Amniotic epithelial cell (primary cell): ENCODE measurements around the gene GSTT2B.
"Not testable (repeated sequence)": the region's sequence is repeated elsewhere in the genome, so short reads cannot be mapped to it uniquely, and the experiment has no call there.

ENCODE experiments used
- DNase-seq: peaks from one replicate; pipeline ENCODE4 v3.0.0-alpha.2; 2010; ENCODE audit warnings: low read depth

The GSTT2B gene, protein sequence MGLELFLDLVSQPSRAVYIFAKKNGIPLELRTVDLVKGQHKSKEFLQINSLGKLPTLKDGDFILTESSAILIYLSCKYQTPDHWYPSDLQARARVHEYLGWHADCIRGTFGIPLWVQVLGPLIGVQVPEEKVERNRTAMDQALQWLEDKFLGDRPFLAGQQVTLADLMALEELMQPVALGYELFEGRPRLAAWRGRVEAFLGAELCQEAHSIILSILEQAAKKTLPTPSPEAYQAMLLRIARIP

GRCh38 chr22:23961084-23961771 is at the start of gene GSTT2B:
TSS of gene GSTT2B (minus strand) at chr22:23961195. CDS start at chr22:23961131, 64 bp downstream.
- DNase-seq = not testable (repeated sequence)

- no peak for DNase-seq
Observed at GRCh38 chr22:24010018-24010391, 49.0 kb upstream of the GSTT2B start.

- DNase-seq = no peak
Observed at GRCh38 chr22:24009227-24010017, 48.4 kb upstream of the GSTT2B start.

DNA sequence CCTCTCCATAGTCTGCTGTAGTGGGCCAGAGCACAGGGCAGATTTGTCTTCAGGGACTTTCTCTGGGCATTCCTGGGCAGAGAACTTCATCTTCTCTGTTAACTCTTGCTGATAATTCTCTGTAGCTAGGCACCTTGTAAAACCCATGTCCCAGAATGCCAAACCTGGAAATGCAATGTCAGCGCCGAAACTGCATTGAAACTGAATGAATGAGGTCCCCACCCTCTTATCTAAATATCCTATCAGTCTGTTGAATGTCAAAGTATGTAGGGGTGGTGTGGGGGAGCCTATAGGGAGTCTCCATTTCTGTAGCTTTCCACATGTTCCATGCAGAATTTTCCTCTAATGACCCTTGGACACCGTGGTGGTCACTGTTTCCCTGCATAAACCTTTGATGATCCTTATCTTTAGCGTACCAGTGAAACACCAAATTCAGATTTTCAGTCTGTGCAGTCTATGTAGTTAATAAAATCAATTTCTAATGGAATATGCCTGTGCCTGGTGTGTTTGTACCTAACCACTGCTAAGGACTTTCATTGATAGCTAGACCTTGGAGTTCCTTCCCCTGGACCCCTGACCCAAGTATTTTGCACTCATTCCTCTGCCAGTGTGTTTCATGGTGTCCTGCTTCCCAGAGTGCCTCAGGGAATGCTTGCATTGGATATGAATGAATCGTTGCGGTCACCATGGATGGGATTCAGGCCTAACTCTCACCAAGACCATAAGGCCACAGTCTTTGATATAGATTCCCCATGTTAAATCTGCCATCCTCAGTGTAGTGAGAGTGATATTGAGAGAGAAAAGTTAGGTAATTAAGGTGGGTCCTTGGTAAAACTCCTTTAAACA is 47.6 kb upstream of the GSTT2B start:
- no peak for DNase-seq

GRCh38 chr22:24008022-24008283 is 47.0 kb upstream of the GSTT2B start:
- no peak for DNase-seq

GRCh38 chr22:24007253-24008021 is 46.4 kb upstream of the GSTT2B start:
- no peak for DNase-seq

GRCh38 chr22:24006914-24007214 is 45.9 kb upstream of the GSTT2B start:
- DNase-seq = no peak

DNA sequence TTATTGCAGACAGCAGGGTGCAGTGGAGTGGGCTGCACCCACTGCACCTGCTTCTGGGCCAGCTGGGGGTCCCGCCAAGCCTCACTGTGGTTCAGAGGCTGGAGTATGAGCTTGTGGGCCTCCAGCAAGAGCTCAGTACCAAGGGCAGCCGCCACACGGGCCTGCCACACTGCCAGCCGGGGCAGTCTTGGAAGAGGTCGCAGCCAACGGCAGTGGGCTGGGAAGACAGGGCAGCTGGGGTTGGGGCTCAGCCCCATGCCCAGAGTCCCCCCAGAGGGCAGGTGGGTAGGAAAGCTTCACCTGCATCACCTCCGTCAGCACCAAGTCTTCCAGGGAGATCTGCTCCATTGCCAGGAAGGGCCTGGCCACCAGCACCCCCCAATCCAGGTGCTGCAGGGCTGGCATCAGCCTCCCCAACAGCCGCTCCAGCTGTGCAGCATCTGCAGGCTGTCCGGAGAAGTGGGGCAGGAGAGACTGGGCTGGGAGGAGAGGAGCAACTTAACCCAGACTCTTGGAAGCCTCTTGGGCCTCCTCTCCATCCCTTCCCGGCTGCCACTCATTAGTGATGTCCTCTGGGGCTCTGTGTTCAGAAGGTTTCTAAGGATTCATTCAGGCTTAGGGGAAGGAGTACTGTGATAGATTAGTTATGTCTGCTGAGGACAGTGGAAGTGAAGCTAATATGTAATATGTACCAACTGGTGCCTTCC is 45.4 kb upstream of the GSTT2B start:
- DNase-seq = no peak

DNA sequence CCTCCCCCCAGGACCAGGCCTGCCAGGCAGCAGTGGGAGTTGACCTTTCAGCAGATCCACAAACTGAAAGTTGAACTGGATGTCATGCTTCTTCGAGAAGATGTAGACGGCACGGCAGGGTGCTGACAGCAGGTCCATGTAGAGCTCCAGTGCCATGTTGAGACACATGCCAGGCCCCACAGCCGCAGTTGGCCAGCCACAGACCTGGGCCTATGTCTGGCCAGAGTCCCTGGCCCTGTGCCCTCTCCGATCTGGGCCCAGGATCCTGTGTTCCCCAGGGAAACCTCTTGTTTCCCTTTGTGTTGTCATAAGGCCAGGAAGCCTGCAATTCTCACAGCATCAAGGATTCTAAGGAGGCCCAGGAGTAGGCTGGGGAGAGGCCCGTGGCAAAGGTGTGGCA is 44.2 kb upstream of the GSTT2B start, which contains the start of gene GSTT4:
TSS of gene GSTT4 (minus strand) at position 253 of the 400 bp plus-strand sequence. CDS start at position 156, 97 bp downstream.
- DNase-seq = no peak

DNA sequence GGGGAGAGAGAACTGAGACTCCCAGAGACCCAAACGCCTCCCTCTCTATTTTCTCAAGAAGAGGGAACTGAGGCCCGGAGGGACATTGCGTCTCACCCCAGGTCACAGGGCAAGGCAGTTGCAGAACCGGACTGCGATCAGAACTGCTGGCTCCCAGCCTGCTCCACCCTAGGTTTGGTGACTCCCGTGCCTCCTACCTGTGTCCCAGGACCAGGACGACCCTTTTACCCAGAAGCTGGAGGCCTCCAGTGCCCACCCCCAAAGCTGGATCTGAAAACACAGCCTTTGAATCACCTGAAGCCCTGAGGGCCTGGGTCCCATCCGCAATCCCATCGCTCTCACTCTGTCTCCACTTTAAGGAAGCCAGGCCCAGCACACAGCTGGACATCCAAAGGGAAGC is 42.9 kb upstream of the GSTT2B start:
- no peak for DNase-seq

- DNase-seq = peak; percentile 57
Observed at GRCh38 chr22:24002851-24003250, 41.9 kb upstream of the GSTT2B start.

- no peak for DNase-seq
Observed at GRCh38 chr22:24002272-24002671, 41.3 kb upstream of the GSTT2B start.

DNA sequence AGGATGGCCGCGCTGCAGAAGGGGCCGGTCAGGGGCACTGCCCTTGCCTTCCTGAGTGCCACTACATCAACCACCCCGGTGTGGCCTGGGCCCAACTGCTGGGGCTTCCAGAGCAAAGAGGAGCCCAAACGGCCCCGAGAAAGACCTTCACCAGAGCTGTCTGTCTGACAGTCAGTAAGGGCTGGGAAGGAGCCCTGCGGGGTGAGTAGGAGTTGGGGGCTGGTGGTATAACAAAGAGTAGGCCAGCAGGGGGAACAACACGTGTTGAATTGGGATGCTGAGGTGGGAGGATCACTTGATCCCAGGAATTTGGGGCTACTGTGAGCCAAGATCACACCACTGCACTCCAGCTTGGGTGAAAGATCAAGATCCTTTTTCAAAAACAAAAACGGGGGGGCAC is 40.3 kb upstream of the GSTT2B start:
- no peak for DNase-seq

- not testable (repeated sequence) for DNase-seq
Observed at GRCh38 chr22:23999779-24000178, 38.8 kb upstream of the GSTT2B start.

DNA sequence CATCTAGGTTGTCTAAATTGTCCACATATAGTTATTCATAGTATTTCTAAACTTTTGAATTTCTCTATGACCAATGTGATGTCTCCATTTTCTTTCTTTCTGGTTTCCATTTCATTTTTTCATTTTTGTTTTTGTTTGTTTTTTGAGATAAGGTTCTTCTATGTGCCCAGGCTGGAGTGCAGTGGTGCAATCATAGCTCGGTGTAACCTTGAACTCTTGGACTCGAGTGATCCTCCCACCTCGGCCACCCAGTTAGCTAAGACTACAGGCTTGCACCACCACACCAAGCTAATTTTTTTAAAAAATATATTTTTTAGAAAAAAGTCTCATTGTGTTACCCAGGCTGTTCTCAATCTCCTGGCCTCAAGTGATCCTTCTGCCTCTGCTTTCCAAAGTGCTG is 36.1 kb upstream of the GSTT2B start:
- DNase-seq = no peak

DNA sequence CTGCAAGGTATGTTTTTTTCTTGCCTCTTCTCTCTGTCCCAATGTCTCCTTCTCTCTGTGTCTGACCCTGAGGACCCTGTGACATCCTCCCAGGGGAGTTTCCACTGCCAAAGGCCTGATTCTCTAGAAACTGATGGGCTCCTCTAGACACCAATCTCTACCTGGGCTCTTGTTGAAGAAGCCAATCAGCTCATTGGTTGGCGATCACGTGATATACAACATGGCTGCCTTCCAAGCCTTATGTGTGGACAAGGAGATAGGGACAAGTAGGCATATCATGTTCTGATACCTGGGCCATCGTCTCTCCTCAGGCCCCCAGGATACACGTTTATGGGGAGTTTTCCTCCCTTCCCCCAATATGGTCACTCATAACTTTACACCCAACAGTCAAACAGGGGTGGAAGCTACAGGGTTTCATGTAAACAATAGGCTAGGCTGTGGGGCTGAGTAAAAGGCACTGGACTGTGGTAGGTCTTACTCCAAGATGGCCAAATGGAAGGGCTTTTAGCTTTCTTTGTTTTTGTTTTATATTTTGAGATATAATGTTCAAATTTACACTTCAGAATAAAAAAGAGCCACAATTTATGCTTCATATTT is 32.7 kb upstream of the GSTT2B start:
- not testable (repeated sequence) for DNase-seq

DNA sequence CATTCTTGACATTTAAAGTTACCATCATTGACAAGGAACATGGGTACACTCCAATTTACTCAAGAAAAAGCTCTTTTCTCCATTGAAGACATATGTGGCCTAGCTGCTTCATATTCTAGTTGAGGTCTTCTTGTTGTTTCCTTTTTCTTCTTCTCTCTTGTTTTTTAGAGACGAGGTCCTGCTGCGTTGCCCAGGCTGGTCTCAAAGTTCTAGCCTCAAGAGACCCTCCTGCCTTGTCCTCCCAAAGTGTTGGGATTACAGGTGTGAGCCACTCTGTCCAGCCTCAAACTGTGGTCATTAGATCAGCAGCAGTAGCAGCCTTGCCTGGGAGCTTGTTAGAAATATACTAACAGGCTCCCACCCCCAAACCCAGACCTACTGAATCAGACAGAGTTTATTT is 32.1 kb upstream of the GSTT2B start:
- not testable (repeated sequence) for DNase-seq

DNA sequence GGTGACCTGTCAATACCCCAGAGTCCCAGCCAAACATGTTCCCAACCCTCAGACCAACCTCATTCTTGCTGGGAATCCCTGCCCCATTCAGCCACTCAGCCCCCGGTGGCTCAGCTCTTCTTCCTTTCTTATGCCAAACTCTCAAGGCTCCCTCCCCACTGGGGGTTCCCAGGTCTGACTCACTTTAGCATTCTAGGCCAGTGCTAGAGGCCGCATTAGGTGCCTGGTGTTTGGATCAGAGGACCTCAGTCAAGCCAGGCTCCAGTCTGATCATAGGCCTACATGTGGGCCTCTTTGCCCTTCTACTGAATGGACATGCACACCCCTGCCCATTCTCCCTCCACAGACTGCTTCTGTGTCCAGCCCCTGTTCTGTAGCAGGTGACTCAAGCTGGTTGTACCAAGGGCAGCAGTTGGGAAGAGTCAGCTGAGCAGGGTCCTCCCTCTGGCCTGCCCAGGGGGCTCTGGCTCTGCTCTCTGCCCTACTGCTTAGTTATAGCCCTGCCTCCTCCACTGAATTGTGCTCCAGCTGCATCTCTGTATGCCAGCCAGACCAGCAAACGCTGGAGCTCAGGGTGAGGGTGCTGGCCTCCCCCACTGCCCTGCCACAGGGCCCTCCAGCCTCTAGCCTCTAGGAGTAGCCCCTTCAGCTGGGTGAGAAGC is 28.7 kb upstream of the GSTT2B start:
- peak; percentile 26 for DNase-seq

DNA sequence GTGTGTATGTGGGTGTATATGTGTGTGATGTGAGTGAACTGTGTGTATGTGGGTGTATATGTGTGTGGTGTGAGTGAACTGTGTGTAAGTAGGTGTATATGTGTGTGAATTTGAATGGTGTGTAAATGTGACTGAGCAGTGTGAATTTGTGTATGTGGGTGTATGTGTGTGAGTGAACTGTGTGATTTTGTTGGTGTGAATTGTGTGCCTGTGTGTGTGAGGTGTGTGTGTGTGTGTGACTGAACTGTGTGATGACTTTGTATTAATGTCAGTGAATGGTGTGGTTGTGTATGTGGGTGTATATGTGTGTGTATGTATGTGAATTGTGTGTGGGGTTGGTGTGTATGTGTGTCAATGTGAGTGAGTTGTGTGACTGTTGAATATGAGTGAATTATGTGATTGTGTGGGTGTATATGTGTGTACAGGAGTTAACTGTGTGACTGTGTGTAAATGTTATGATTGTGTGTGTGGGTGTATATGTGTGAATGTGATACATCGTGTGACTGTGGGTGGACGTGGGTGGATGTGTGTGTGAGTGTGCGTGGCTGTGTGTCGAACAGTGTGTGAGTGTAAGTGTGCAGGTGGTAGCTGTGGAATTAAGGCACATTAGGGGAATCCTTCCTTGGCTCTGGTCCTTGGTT is 25.7 kb upstream of the GSTT2B start:
- not testable (repeated sequence) for DNase-seq

DNA sequence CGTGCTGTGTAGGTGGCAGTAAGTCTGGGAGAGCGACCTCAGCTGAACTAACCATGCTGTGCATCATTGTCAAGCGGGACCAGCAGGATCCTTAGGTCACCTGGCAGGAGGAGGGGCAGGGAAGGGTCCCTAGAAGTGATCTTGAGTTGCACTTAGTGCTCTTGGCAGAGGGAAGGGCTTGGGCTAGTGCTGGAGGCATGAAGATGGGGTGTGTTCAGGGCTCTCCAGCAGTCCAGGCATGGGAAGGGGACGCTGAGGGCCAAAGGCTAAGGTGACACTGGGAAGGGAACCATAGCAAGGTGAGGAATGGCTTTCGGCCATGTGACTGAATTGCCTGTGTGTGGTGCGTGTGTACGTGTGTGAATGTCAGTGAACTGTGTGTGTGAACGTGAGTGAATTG is 25.1 kb upstream of the GSTT2B start:
- not testable (repeated sequence) for DNase-seq
